Activated CD8-positive, alpha-beta memory T cell treated with anti-CD3 and anti-CD28 coated beads for 4 hours (primary cell): ENCODE results near the gene NUP210L.
A peak's percentile ranks its signal among the peaks of the same experiment; 100 is the strongest.

Source experiments
- DNase-seq, 2 donors: peaks; one replicate each; pipeline ENCODE4 v3.0.0-alpha.2; 2020; ENCODE audit warnings: low read depth in 2 of 2

NUP210L gene

DNA sequence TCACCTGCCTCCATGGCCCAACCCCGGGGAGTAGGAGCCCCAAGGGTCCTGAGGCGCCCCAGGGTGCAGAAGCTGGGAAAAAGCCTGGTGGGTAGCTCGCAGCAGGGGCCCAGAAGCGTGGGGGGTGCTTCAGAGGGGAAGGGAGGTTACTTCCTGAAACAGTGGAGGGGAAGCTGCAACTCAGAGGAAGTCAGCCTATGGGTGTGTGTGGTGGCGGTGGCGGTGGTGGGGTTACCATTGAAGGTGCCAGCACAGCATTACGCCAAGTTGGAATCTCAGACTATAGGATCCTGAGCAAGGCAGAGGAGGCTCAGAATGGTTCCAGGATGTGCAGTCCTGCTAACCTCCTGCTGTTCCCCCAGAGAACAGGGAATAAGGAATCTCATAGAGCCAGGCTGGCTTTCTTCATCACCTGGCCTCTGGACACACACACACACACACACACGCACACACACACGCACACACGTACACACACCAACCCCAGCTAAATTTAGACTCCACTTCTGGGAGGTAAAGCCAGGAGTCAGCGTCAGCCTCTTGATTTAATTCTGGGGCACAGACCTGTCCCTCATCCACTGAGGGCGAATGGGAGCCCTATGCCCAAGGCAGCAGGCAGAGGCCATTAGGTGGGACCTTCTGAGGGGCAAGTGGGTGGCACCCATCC lies 209.6 kb downstream of the NUP210L start:
- peak; percentile 62 to 71 for DNase-seq

GRCh38 chr1:153944827-153945117 lies 210.1 kb downstream of the NUP210L start:
- DNase-seq = no peak

GRCh38 chr1:153944005-153944826 lies 210.7 kb downstream of the NUP210L start:
- DNase-seq = no peak

DNA sequence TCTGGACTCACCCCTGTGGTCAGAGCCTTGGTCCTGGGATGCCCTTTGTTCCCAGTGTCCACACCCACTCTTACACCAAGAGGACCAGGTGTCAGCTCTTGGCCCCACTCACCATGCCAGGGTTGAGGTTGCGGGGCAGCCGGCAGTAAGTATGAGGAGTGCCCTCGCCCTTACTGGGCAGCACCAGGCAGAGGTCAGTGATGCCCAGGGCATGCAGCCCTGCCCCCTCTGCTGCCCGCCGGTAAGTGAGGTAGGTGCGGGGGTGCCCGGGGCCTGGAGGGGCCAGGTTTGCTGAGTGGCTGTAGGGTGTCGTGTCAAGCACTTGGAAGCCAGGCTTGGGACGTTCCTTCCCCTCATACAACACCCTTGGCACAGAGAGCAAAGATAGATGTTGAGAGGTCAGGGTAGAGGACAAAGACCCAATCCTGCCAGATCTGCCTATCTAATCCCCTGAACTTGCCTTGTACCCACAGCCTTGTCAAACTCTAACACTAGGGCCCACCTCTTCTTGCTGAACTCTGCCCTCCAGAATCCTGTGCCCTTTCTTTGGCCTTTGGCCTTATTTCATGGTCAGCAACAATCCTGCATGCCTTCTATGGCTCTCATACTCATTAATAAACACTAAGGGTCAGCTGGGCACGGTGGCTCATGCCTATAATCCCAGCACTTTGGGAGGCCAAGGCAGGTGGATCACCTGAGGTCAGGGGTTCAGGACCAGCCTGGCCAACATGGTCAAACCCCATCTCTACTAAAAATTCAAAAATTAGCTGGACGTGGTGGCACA lies 211.9 kb downstream of the NUP210L start:
- DNase-seq = no peak
